Glomerular endothelial cell (primary cell): ENCODE data around the gene GRIA4. TPM values are rescaled to one million over a fixed set of nuclear protein-coding genes. Genes with fewer than 3 reads are reported as not detected.

Source experiments
- DNase-seq: peaks from one replicate; pipeline ENCODE4 v3.0.0-alpha.2; 2011; ENCODE audit warnings: low read depth, low spot score; ENCODE audit errors: extremely low read depth
- total RNA-seq: library from RNA; depleted of rRNA; stranded (reverse); fragments of >200 nt; gene quantifications from 2 replicates; pipeline ENCODE4 v1.2.3, GENCODE V29; 2015

The GRIA4 gene
- total RNA-seq, 1 donor from 2014 or later, result not detected

- DNase-seq, result no peak
Measured at GRCh38 chr11:105910095-105910715, 300.3 kb downstream of the GRIA4 start.

GRCh38 chr11:105911454-105911853 lies 301.6 kb downstream of the GRIA4 start:
- no peak for DNase-seq

GRCh38 chr11:105912666-105913065 lies 302.8 kb downstream of the GRIA4 start:
- no peak for DNase-seq

- no peak for DNase-seq
Measured at GRCh38 chr11:105915021-105915420, 305.1 kb downstream of the GRIA4 start.

- no peak for DNase-seq
Measured at GRCh38 chr11:105918039-105918438, 308.2 kb downstream of the GRIA4 start.

- no peak for DNase-seq
Measured at GRCh38 chr11:105918600-105918999, 308.7 kb downstream of the GRIA4 start.

GRCh38 chr11:105923252-105923651 lies 313.4 kb downstream of the GRIA4 start:
- DNase-seq, result no peak

- DNase-seq, result no peak
Measured at GRCh38 chr11:105923807-105924206, 313.9 kb downstream of the GRIA4 start.

- no peak for DNase-seq
Measured at GRCh38 chr11:105929084-105929955, 319.4 kb downstream of the GRIA4 start.

GRCh38 chr11:105933695-105934094 lies 323.8 kb downstream of the GRIA4 start:
- no peak for DNase-seq

GRCh38 chr11:105935791-105936190 lies 325.9 kb downstream of the GRIA4 start:
- peak; percentile 41 for DNase-seq

GRCh38 chr11:105937331-105937730 lies 327.5 kb downstream of the GRIA4 start:
- DNase-seq, result peak; percentile 37

- DNase-seq, result peak; percentile 31
Measured at GRCh38 chr11:105937738-105938137, 327.9 kb downstream of the GRIA4 start.

- DNase-seq, result no peak
Measured at GRCh38 chr11:105942921-105943320, 333.0 kb downstream of the GRIA4 start.

GRCh38 chr11:105948918-105949590 lies 339.2 kb downstream of the GRIA4 start:
- no peak for DNase-seq

GRCh38 chr11:105953886-105954285 lies 344.0 kb downstream of the GRIA4 start:
- DNase-seq, result no peak

- no peak for DNase-seq
Measured at GRCh38 chr11:105960252-105961245, 350.7 kb downstream of the GRIA4 start.

- no peak for DNase-seq
Measured at GRCh38 chr11:105968021-105968697, 358.3 kb downstream of the GRIA4 start.

GRCh38 chr11:105969756-105970155 lies 359.9 kb downstream of the GRIA4 start:
- no peak for DNase-seq

- peak; percentile 14 for DNase-seq
Measured at GRCh38 chr11:105975128-105975527, 365.3 kb downstream of the GRIA4 start.
